ENCODE data around the gene ITGA5. TPM values are rescaled to one million over a fixed set of nuclear protein-coding genes. Genes with fewer than 3 reads are reported as not detected.

The ITGA5 gene
- total RNA-seq, 2 donors from 2014 or later, result 61.6 to 71.4 TPM

DNA sequence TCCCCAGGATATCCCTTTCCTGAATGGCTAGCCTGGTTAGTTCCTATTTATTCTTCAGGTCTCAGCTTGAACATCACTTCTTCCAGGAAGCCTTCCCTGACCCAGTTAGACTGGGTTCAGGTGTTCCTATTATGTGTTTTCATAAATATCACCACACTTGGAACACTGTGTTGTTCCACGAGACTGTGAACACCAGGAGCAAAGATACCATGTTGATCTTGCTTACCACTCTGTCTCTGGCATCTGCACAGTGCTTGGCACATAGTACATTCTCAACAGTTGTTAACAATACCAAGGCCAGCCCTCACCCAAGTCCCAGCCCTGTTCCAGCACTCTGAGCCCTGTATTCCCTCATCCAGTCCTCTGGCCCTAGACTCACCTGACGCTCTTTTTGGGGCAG lies 20.8 kb downstream of the ITGA5 start:
- Mint-ChIP-seq H3K4me3 (no peak overlapping the region), H3K27me3 (no peaks in the 10 kb centered on the region), H3K4me1 (peaks cover 23% of the 10 kb centered on the region), H3K27ac (peak overlapping the region; percentile 63), H3K36me3 (ENCODE audit: low read depth) (peaks cover 8% of the 10 kb centered on the region)
- no peak for DNase-seq
- no peaks in the 10 kb centered on the region for H3K9me3 ChIP-seq (ENCODE audit: control insufficient read depth, low read length, poor library complexity, severe bottlenecking)
- no peak for ATAC-seq

DNA sequence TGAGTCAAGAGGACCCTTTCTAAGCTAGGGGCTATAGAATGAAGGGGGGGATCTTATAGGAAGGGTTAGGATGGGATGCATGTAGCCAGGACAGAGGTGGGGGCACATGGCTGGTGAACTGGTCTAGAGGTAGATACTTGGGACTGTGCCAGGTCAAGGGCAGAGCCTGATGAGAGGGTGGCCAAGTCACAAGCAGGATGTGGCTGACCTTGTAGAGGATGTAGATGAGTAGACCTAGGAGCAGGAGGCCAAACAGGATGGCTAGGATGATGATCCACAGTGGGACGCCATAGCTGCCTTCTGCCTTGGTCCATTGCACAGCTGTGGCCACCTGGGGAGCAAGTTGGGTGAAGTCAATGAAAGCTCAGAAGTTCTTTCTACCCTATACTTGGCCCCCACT lies 21.9 kb downstream of the ITGA5 start:
- no peak overlapping the region for H3K27ac Mint-ChIP-seq
- peaks cover 25% of the 10 kb centered on the region for H3K4me1 Mint-ChIP-seq
- H3K9me3 ChIP-seq (ENCODE audit: control insufficient read depth, low read length, poor library complexity, severe bottlenecking), result no peaks in the 10 kb centered on the region
- H3K27me3 Mint-ChIP-seq, result no peaks in the 10 kb centered on the region
- no peak for DNase-seq
- ATAC-seq, result no peak
- H3K36me3 Mint-ChIP-seq (ENCODE audit: low read depth), result peaks cover 8% of the 10 kb centered on the region
- H3K4me3 Mint-ChIP-seq, result no peak overlapping the region

DNA sequence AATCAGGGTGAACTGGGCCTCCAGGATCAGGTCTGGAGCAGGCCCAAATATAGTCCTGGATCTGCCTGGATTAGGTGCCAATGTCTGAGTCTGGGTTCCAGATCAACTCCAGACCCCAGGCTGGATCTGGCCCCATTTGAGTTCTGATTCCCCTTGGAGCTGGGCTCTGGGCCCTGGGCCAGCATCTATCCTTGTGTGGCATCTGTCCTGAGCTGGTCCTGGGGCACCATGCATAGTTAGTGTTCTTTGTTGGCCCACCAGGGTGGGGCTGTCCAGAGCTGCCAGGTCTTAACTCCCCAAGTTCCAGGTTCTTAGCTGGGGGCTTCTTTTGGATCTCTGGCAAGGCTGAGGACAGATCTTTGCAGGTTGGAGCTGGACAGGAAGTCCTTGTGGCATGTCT lies 23.5 kb downstream of the ITGA5 start:
- H3K27me3 Mint-ChIP-seq, result no peaks in the 10 kb centered on the region
- ATAC-seq (no peak), DNase-seq (no peak)
- H3K36me3 Mint-ChIP-seq (ENCODE audit: low read depth), result peaks cover 8% of the 10 kb centered on the region
- H3K4me3 Mint-ChIP-seq, result no peak overlapping the region
- H3K27ac Mint-ChIP-seq, result peak overlapping the region; percentile 47
- H3K4me1 Mint-ChIP-seq, result peaks cover 30% of the 10 kb centered on the region
- H3K9me3 ChIP-seq (ENCODE audit: control insufficient read depth, low read length, poor library complexity, severe bottlenecking), result no peaks in the 10 kb centered on the region

DNA sequence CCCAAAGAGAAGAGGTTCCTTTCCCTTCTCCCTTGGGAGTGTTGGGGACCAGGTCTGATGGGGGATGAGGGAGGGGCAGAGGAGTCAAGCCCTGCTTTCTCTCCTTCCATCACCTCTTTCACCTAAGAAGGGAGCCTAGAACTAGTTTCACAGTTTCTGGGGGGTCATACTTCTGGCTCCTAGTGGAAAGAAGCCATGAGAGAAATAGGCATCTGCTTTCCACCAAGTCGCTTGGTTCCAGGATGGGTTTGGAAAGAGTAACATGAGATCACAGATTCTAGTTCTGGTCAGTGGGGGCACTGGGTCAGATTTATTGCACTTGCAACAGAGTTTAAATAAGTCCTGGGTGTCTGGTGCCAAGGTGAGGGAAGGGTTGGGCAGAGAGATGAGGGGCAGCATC lies 24.1 kb downstream of the ITGA5 start:
- Mint-ChIP-seq H3K27me3 (no peaks in the 10 kb centered on the region), H3K27ac (no peak overlapping the region), H3K36me3 (ENCODE audit: low read depth) (peaks cover 6% of the 10 kb centered on the region), H3K4me3 (no peak overlapping the region), H3K4me1 (peaks cover 28% of the 10 kb centered on the region)
- no peak for ATAC-seq
- no peak for DNase-seq
- H3K9me3 ChIP-seq (ENCODE audit: control insufficient read depth, low read length, poor library complexity, severe bottlenecking), result no peaks in the 10 kb centered on the region

DNA sequence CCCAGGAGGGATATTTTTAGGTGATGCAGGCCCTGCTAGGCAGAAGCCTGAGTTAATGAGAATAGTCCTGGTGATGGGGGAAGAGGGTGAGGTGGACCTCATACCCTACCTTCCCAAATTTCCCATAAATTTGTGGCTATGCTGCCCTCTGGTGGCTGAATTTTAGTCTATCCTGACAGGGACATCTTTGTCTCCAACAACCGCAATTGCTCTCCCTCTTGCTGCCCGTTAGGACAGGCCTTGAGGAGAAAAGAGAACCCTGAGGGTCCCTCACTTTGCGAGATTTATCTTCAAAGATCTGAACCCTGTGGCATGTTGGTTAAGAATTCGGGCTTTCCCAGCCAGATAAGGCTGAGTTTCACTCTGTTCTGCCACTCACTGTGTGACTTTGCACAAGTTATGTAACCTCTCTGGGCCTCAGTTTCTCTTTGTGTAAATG lies 24.8 kb downstream of the ITGA5 start:
- Mint-ChIP-seq H3K4me1 (peaks cover 30% of the 10 kb centered on the region), H3K27ac (peak overlapping the region; percentile 14), H3K36me3 (ENCODE audit: low read depth) (peaks cover 5% of the 10 kb centered on the region), H3K4me3 (peak overlapping the region; percentile 9), H3K27me3 (no peaks in the 10 kb centered on the region)
- ATAC-seq, result peak; percentile 7
- DNase-seq, result no peak
- no peaks in the 10 kb centered on the region for H3K9me3 ChIP-seq (ENCODE audit: control insufficient read depth, low read length, poor library complexity, severe bottlenecking)

DNA sequence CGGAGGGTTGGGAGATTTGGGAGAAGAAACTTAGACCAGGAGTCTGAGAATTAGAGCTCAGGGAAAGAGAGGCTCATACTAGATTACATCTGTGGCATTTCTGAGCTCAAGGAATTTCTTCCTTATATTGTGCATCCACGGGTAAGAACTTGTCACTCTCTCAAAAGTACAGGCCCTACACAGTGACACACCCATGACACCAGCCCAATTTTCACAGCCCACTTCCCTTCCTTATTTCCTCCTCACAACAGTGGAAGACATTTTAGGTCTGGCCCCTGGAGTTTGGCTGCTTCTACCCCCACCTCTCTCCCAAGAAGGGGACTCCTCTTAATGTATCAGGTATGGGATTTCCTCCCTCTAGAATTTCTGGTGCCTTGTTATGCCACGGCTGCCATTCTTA lies 25.3 kb downstream of the ITGA5 start:
- DNase-seq (no peak), ATAC-seq (no peak)
- Mint-ChIP-seq H3K27me3 (no peaks in the 10 kb centered on the region), H3K4me3 (peak overlapping the region; percentile 15), H3K36me3 (ENCODE audit: low read depth) (peaks cover 3% of the 10 kb centered on the region), H3K27ac (peak overlapping the region; percentile 14), H3K4me1 (peaks cover 27% of the 10 kb centered on the region)
- H3K9me3 ChIP-seq (ENCODE audit: control insufficient read depth, low read length, poor library complexity, severe bottlenecking), result no peaks in the 10 kb centered on the region

DNA sequence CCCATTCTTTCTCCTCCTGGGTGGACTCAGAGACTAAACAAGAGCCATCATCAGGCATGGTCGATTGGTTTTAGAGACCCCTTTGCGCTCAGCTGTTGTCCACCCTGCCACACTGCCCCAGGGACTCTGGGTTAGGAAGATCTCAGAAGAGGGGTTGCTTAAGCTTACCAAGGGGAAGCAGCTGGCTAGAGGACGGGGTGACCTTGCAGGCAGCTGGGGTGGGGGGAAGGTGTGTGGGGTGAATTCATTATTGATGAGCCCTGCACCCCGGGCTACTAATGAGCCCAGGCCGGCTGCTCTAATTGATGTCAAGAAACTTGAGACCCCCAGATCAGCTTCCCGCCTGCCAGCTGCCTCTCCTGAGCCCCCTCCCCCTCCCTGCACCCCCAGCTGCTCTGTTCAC lies 25.9 kb downstream of the ITGA5 start:
- Mint-ChIP-seq H3K27me3 (no peaks in the 10 kb centered on the region), H3K4me1 (peaks cover 30% of the 10 kb centered on the region), H3K4me3 (peak overlapping the region; percentile 15), H3K36me3 (ENCODE audit: low read depth) (peaks cover 3% of the 10 kb centered on the region), H3K27ac (no peak overlapping the region)
- ATAC-seq (no peak), DNase-seq (no peak)
- H3K9me3 ChIP-seq (ENCODE audit: control insufficient read depth, low read length, poor library complexity, severe bottlenecking), result no peaks in the 10 kb centered on the region

DNA sequence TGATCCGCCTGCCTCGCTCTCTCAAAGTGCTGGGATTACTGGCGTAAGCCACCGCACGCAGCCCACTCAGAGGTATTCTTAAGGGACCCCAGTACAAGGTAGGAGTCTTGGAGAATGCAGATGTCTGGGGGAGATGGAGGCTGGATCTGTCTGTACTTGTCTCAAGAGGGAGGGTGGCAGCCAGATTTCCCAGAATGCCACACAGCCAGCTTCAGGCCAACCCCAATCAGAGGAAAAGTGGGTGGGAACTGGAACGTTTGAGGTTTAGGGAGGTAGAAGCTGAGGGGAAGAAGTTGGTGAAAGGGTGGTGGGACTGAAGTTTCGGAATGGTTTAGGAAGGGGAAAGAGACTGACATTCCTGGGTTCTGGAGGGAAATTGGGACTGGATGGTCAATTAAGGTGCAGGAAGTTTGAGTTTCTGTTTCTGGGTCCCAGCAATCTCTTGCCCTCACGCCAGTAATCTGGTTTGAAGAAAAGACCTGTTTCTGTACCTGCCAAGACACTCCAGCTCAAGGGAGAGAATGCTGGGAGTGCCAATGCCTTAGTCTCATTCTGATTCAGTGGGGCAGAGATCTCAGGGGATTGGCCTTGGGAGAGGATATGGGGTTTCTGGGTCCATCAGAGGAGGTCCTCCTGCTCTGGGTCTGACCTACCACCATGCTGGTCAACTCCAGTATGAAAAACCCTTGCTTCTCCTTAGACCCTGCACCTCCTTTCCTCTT lies 26.4 kb downstream of the ITGA5 start:
- peaks cover 3% of the 10 kb centered on the region for H3K36me3 Mint-ChIP-seq (ENCODE audit: low read depth)
- peaks cover 32% of the 10 kb centered on the region for H3K4me1 Mint-ChIP-seq
- no peaks in the 10 kb centered on the region for H3K9me3 ChIP-seq (ENCODE audit: control insufficient read depth, low read length, poor library complexity, severe bottlenecking)
- no peak for ATAC-seq
- peak overlapping the region; percentile 9 for H3K4me3 Mint-ChIP-seq
- no peaks in the 10 kb centered on the region for H3K27me3 Mint-ChIP-seq
- H3K27ac Mint-ChIP-seq, result no peak overlapping the region
- no peak for DNase-seq

DNA sequence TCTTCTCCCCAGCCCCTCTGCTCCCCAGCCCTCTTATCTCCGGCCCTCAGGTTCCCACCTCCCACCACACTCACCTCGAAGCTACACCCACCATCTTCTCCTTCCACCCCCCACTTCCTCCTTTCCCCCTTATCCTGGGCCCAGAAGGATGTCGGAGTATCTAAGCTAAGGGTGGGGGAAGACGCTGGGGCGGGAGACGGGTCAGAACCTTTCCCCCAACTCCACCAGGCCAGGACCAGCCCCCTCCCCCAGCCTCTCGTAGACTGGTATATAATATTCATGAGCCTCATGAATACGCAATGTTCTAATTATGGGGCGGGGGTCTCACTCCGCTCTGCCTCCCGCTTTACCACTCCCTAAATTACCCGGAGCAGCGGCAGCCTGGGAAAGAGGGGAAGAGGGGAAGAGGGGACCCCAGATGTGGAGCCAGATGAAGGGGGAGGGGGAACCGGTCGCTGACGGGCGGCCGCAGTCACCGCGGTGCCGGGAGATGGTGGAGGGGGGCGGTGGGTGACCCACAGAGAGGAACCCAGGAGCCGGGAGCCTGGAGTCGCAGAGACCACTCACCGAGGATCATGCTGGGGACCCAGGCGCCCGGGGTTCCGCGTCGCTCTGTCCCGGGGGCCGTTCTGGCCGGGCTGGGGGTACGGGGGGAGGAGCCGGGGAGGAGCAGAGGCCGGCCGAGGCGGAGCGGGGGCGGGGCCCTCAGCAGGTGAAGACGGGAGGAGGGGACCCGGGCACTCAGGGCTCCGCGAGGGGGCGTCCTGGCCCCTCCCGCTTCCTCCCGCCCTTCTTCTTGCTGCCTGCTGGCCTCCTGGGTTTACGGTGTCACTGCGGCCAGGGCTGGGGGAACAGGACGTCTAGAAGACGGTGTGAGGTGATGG lies 28.2 kb downstream of the ITGA5 start:
- Mint-ChIP-seq H3K27me3 (no peaks in the 10 kb centered on the region), H3K4me1 (peaks cover 33% of the 10 kb centered on the region), H3K36me3 (ENCODE audit: low read depth) (no peaks in the 10 kb centered on the region), H3K4me3 (peak overlapping the region; percentile 87), H3K27ac (no peak overlapping the region)
- DNase-seq (peak; percentile 45 to 72 (median 69)), ATAC-seq (peak; percentile 87)
- H3K9me3 ChIP-seq (ENCODE audit: control insufficient read depth, low read length, poor library complexity, severe bottlenecking), result no peaks in the 10 kb centered on the region

DNA sequence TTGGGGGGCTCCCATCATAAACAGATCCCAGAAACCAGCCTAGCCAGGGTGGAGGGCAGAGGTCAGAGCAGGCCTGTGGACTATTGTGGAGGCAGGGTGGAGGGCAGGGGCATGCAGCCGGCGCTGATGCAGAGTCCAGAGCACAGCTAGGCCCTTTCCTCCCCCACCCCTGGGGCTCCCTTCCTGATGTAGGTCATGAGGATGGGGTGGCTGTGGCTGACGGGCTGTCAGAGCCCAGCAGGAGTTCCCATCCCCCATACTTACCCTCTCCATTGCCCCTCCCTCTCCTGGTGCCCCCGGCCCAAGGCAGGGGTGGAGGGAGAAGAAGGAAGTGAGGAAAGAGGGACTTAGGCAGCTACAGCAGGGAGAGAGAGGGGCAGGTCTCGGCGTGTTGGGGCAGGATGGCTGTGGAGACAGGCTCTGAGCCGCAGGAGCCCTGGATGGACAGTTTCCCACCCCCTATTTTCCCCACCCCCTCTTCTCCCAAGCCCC lies 28.8 kb downstream of the ITGA5 start:
- peaks cover 33% of the 10 kb centered on the region for H3K4me1 Mint-ChIP-seq
- H3K9me3 ChIP-seq (ENCODE audit: control insufficient read depth, low read length, poor library complexity, severe bottlenecking), result no peaks in the 10 kb centered on the region
- H3K4me3 Mint-ChIP-seq, result peak overlapping the region; percentile 33
- DNase-seq (no peak), ATAC-seq (no peak)
- no peaks in the 10 kb centered on the region for H3K36me3 Mint-ChIP-seq (ENCODE audit: low read depth)
- H3K27me3 Mint-ChIP-seq, result no peaks in the 10 kb centered on the region
- peak overlapping the region; percentile 84 for H3K27ac Mint-ChIP-seq

DNA sequence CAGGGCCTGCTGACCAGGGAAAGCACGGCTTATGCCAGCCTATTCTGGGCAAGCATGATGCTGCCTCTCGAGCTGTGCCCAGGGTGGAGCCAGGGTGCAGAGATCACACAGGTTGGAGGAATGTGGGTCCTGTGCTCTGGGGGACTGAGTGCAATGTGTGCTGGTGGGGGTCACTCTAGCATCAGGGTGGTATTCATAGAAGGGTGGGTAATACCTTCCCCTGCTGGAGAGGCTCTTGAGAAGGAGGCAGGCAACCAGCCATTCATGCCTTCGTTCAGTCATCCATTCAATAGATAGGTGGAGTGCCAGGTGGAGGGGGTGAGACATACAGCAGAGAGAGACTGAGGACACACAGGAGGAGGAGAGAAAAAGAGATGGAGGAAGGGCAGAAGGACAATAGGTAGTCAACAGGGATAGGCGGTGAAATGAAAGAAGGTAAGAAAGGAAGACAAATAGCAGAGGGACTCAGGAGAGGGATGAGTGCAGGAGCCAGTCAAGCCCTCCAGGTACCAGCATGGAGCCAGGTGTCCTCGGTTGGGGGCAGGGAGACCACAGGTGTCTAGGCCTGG lies 29.4 kb downstream of the ITGA5 start:
- H3K36me3 Mint-ChIP-seq (ENCODE audit: low read depth), result no peaks in the 10 kb centered on the region
- no peaks in the 10 kb centered on the region for H3K9me3 ChIP-seq (ENCODE audit: control insufficient read depth, low read length, poor library complexity, severe bottlenecking)
- no peaks in the 10 kb centered on the region for H3K27me3 Mint-ChIP-seq
- peaks cover 33% of the 10 kb centered on the region for H3K4me1 Mint-ChIP-seq
- H3K4me3 Mint-ChIP-seq, result peak overlapping the region; percentile 72
- ATAC-seq, result no peak
- DNase-seq, result no peak
- peak overlapping the region; percentile 84 for H3K27ac Mint-ChIP-seq

DNA sequence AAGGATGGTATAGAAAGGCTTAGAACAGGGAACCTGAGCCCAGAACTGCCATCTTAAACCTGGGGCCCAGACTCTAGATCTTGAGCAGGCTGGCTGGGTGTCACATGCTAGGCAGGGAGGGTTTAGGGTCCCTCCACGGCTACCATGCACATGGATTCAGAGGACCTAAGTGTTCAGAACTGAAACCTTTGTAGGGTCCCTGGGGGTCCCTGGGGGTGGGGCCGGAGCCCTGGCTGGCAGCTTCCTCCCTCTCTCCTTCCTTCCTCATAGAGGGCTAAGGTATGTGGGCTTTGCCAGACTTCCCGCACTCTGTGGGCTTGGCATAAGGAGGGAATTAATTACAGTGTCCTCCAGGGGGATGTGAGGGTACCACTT lies 29.9 kb downstream of the ITGA5 start:
- H3K4me3 Mint-ChIP-seq, result no peak overlapping the region
- H3K36me3 Mint-ChIP-seq (ENCODE audit: low read depth), result no peaks in the 10 kb centered on the region
- H3K27ac Mint-ChIP-seq, result peak overlapping the region; percentile 84
- no peak for DNase-seq
- no peaks in the 10 kb centered on the region for H3K27me3 Mint-ChIP-seq
- H3K4me1 Mint-ChIP-seq, result peaks cover 32% of the 10 kb centered on the region
- no peaks in the 10 kb centered on the region for H3K9me3 ChIP-seq (ENCODE audit: control insufficient read depth, low read length, poor library complexity, severe bottlenecking)
- ATAC-seq, result no peak

Measured in T-helper 17 cell (primary cell).